H1 (cell line): ENCODE results near the gene GLP1R. TPM values are rescaled to one million over a fixed set of nuclear protein-coding genes. Genes with fewer than 3 reads are reported as not detected.

Experiments
- CTCF ChIA-PET: fragments of 300-600 bp; sonication (Branson Sonifier 250); formaldehyde crosslinking; loops from one replicate; lab custom pipeline; 2021; ENCODE audit not compliant: partially characterized antibody; lab: Charles Lee
- POLR2A ChIA-PET: fragments of 300-600 bp; sonication (Branson Sonifier 250); formaldehyde crosslinking; loops from one replicate; lab custom pipeline; 2021; ENCODE audit warnings: inconsistent platforms; ENCODE audit not compliant: partially characterized antibody; lab: Charles Lee
- DNase-seq, 2 experiments: peaks; one replicate each; pipeline versions ENCODE4 v3.0.0 to v3.0.0-alpha.2; 2010 to 2022; ENCODE audit warnings: low spot score in 2 of 2, low read depth in 1 of 2, mixed read lengths in 1 of 2
- FAIRE-seq: peaks from 2 replicates; lab custom pipeline; 2011; peaks lifted over from hg19 to GRCh38; lab: Jason Lieb, UNC
- H2AFZ ChIP-seq: 2 replicates; pipeline ENCODE4 v1.8.1; 2012; ENCODE audit warnings: low read length, inconsistent platforms
- H2AK5ac ChIP-seq: 2 replicates; pipeline ENCODE4 v1.6.1; 2013; ENCODE audit warnings: low read depth, low read length
- H2BK120ac ChIP-seq: replicated peaks from 2 replicates; pipeline ENCODE3; 2013; ENCODE audit warnings: low read depth, low read length, inconsistent platforms
- H2BK12ac ChIP-seq: 2 replicates; pipeline ENCODE4 v1.6.1; 2013; ENCODE audit warnings: low read depth, low read length
- H2BK15ac ChIP-seq: 2 replicates; pipeline ENCODE4 v1.6.1; 2013; ENCODE audit warnings: low read length
- H2BK20ac ChIP-seq: 2 replicates; pipeline ENCODE4 v1.6.1; 2013; ENCODE audit warnings: low read length
- H2BK5ac ChIP-seq: 2 replicates; pipeline ENCODE4 v1.6.1; 2013; ENCODE audit warnings: low read depth, low read length
- H3K14ac ChIP-seq: 2 replicates; pipeline ENCODE4 v1.6.1; 2013; ENCODE audit warnings: inconsistent platforms; ENCODE audit not compliant: insufficient read length
- H3K18ac ChIP-seq: 2 replicates; pipeline ENCODE4 v1.6.1; 2013; ENCODE audit warnings: low read length; ENCODE audit errors: extremely low read depth
- H3K23ac ChIP-seq: 2 replicates; pipeline ENCODE4 v1.6.1; 2013; ENCODE audit warnings: inconsistent platforms; ENCODE audit not compliant: insufficient read length
- H3K23me2 ChIP-seq: 2 replicates; pipeline ENCODE4 v1.6.1; 2013; ENCODE audit warnings: low read depth, low read length
- H3K27ac ChIP-seq: 2 replicates; pipeline ENCODE4 v1.6.1; 2011; ENCODE audit warnings: low read depth, low read length, inconsistent platforms
- H3K27me3 ChIP-seq, 4 experiments: replicated peaks in 1 of 4; 1 replicate in 1 of 4; 2 replicates in 3 of 4; pipeline versions ENCODE4 v1.6.1 to v1.8.1; 2011 to 2013; ENCODE audit warnings: low read length in 3 of 4, mild to moderate bottlenecking in 3 of 4, inconsistent platforms in 2 of 4, mixed read lengths in 2 of 4, moderate library complexity in 1 of 4; ENCODE audit not compliant: control insufficient read depth in 3 of 4, insufficient read depth in 3 of 4; ENCODE audit errors: extremely low read depth in 1 of 4
- H3K36me3 ChIP-seq, 4 experiments: 2 replicates each; pipeline versions ENCODE4 v1.6.1 to v1.8.1; 2011 to 2013; ENCODE audit warnings: mild to moderate bottlenecking in 4 of 4, low read length in 3 of 4, moderate library complexity in 2 of 4, control low read depth in 1 of 4, inconsistent platforms in 1 of 4; ENCODE audit not compliant: insufficient read depth in 4 of 4, control insufficient read depth in 2 of 4
- H3K4ac ChIP-seq: replicated peaks from 2 replicates; pipeline ENCODE3; 2013; ENCODE audit warnings: low read length, low read depth, mixed read lengths, inconsistent platforms; ENCODE audit not compliant: insufficient read length
- H3K4me1 ChIP-seq, 4 experiments: replicated peaks in 1 of 4; 1 replicate in 1 of 4; 2 replicates in 3 of 4; pipeline versions ENCODE4 v1.6.1 to v1.8.1; 2011 to 2013; ENCODE audit warnings: low read length in 3 of 4, inconsistent platforms in 2 of 4, mixed read lengths in 1 of 4; ENCODE audit not compliant: insufficient read depth in 4 of 4, control insufficient read depth in 3 of 4
- H3K4me2 ChIP-seq, 2 experiments: 2 replicates each; pipeline versions ENCODE4 v1.6.1 to v1.8.1; 2011 to 2013; ENCODE audit warnings: low read depth in 2 of 2, low read length in 2 of 2, control low read depth in 1 of 2, inconsistent platforms in 1 of 2, mild to moderate bottlenecking in 1 of 2; ENCODE audit not compliant: insufficient read depth in 1 of 2
- H3K4me3 ChIP-seq, 4 experiments: fragments of 200-600, 300-600 bp in 1 of 4; sonication (generic), shearing (Covaris generic), sonication (Bioruptor Twin) in 1 of 4; 2 replicates each; pipeline versions ENCODE4 v1.5.1 to v1.8.1; 2011 to 2016; ENCODE audit warnings: low read length in 4 of 4, low read depth in 3 of 4, control low read depth in 2 of 4, inconsistent platforms in 2 of 4, mild to moderate bottlenecking in 2 of 4, mixed read lengths in 1 of 4, moderate library complexity in 1 of 4; ENCODE audit not compliant: insufficient read depth in 2 of 4; ENCODE audit errors: extremely low read depth in 1 of 4
- H3K56ac ChIP-seq: replicated peaks from 2 replicates; pipeline ENCODE3; 2013; ENCODE audit warnings: low read depth, mild to moderate bottlenecking, mixed read lengths, low read length, inconsistent platforms; ENCODE audit not compliant: insufficient read length
- H3K79me1 ChIP-seq: 2 replicates; pipeline ENCODE4 v1.6.1; 2013; ENCODE audit warnings: low read depth, low read length, control low read depth
- H3K79me2 ChIP-seq, 2 experiments: 2 replicates each; pipeline versions ENCODE4 v1.6.1 to v1.8.1; 2012 to 2013; ENCODE audit warnings: low read length in 2 of 2, mild to moderate bottlenecking in 2 of 2, inconsistent platforms in 1 of 2; ENCODE audit not compliant: insufficient read depth in 2 of 2, control insufficient read depth in 1 of 2
- H3K9ac ChIP-seq, 4 experiments: replicated peaks in 1 of 4; 1 replicate in 1 of 4; 2 replicates in 3 of 4; pipeline versions ENCODE4 v1.6.1 to v1.8.1; 2011 to 2013; ENCODE audit warnings: low read depth in 3 of 4, low read length in 3 of 4, control low read depth in 2 of 4, mild to moderate bottlenecking in 2 of 4, moderate library complexity in 2 of 4, inconsistent platforms in 1 of 4; ENCODE audit errors: extremely low read depth in 1 of 4
- H3K9me3 ChIP-seq, 2 experiments: 2 replicates each; pipeline versions ENCODE4 v1.6.1 to v1.8.1; 2012 to 2013; ENCODE audit warnings: mild to moderate bottlenecking in 2 of 2, moderate library complexity in 2 of 2, control low read depth in 1 of 2, inconsistent platforms in 1 of 2, low read depth in 1 of 2, low read length in 1 of 2, mixed read lengths in 1 of 2; ENCODE audit not compliant: insufficient read depth in 2 of 2
- H4K20me1 ChIP-seq, 2 experiments: replicated peaks in 1 of 2; 2 replicates each; pipeline versions ENCODE3 to v1.8.1; 2011 to 2013; ENCODE audit warnings: inconsistent platforms in 2 of 2, low read length in 2 of 2, mild to moderate bottlenecking in 1 of 2; ENCODE audit not compliant: insufficient read depth in 2 of 2, control insufficient read depth in 1 of 2
- H4K5ac ChIP-seq: 2 replicates; pipeline ENCODE4 v1.6.1; 2013; ENCODE audit warnings: low read length, low read depth, mixed read lengths, inconsistent platforms; ENCODE audit not compliant: insufficient read length
- H4K8ac ChIP-seq: 2 replicates; pipeline ENCODE4 v1.8.0; 2013; ENCODE audit warnings: mild to moderate bottlenecking, moderate library complexity, low read length, inconsistent platforms; ENCODE audit not compliant: insufficient read depth; ENCODE audit errors: extremely low read depth
- H4K91ac ChIP-seq: replicated peaks from 2 replicates; pipeline ENCODE3; 2013; ENCODE audit warnings: low read length, mixed read lengths, inconsistent platforms; ENCODE audit not compliant: insufficient read length
- BRCA1 ChIP-seq: IDR thresholded peaks from 2 replicates; pipeline ENCODE4 v1.6.1; 2012; ENCODE audit warnings: low read depth, low read length, improper control_type of control experiment
- CEBPB ChIP-seq: IDR thresholded peaks from 2 replicates; pipeline ENCODE4 v1.6.1; 2012; ENCODE audit warnings: low read depth, low read length
- CREB1 ChIP-seq: IDR thresholded peaks from 2 replicates; pipeline ENCODE4 v1.6.1; 2012; ENCODE audit warnings: inconsistent platforms
- EZH2 ChIP-seq: fragments of 200-600 bp; sonication (generic); IDR thresholded peaks from 2 replicates; pipeline ENCODE4 v1.7.1; 2012; ENCODE audit warnings: low read depth, mild to moderate bottlenecking, moderate library complexity, low read length, inconsistent platforms; ENCODE audit not compliant: severe bottlenecking
- JUND ChIP-seq: IDR thresholded peaks from 2 replicates; pipeline ENCODE4 v1.6.1; 2011; ENCODE audit warnings: mild to moderate bottlenecking, improper control_type of control experiment, low read length
- KDM4A ChIP-seq: IDR thresholded peaks from one replicate; pipeline ENCODE4 v1.7.1; 2012; ENCODE audit warnings: low read depth, mild to moderate bottlenecking, moderate library complexity, low read length, inconsistent platforms; ENCODE audit not compliant: severe bottlenecking
- KDM5A ChIP-seq: fragments of 200-600 bp; IDR thresholded peaks from 2 replicates; pipeline ENCODE4 v1.7.1; 2012; ENCODE audit warnings: mild to moderate bottlenecking, low read length, inconsistent platforms, mixed read lengths
- POLR2AphosphoS5 ChIP-seq: IDR thresholded peaks from 2 replicates; pipeline ENCODE4 v1.6.1; 2011; ENCODE audit warnings: low read depth, low read length
- SAP30 ChIP-seq: fragments of 300-600 bp; sonication (generic); IDR thresholded peaks from 2 replicates; pipeline ENCODE4 v1.7.1; 2012; ENCODE audit warnings: low read length, moderate library complexity, mild to moderate bottlenecking, inconsistent platforms; ENCODE audit not compliant: insufficient read depth, insufficient replicate concordance
- TCF12 ChIP-seq: IDR thresholded peaks from 2 replicates; pipeline ENCODE4 v1.6.1; 2011; ENCODE audit warnings: low read depth, mild to moderate bottlenecking, low read length
- WGBS, 2 experiments: shearing (Covaris generic) in 1 of 2; methylation state at CpG; one replicate each; pipeline versions ENCODE4 v1.1.6 to v1.1.7; 2013 to 2015; ENCODE audit warnings: low lambda C conversion rate in 2 of 2, mixed read lengths in 2 of 2, inconsistent platforms in 1 of 2, low coverage in 1 of 2, missing lambda C conversion rate in 1 of 2; ENCODE audit not compliant: insufficient replicate concordance in 2 of 2, insufficient coverage in 1 of 2, insufficient read length in 1 of 2; ENCODE audit errors: extremely low coverage in 1 of 2, missing lambda C conversion rate in 1 of 2; 5-methylcytosine and 5-hydroxymethylcytosine counted together
- polyA plus RNA-seq, 7 experiments: library from polyadenylated mRNA; depleted of rRNA in 3 of 7; stranded (reverse) in 5 of 7; unstranded in 2 of 7; fragments of >200 nt in 5 of 7; fragments of 200-250 nt in 2 of 7; gene quantifications; 1 replicate in 5 of 7; 2 replicates in 1 of 7; 4 replicates in 1 of 7; pipeline versions ENCODE4 v1.2.1 to v1.2.3, GENCODE V29; 2011 to 2013; ENCODE audit warnings: missing spikeins in 2 of 7, mixed read lengths in 2 of 7
- total RNA-seq: library from RNA; stranded (reverse); fragmentation: NEBNext Ultra II Directional; extraction: Animal tissue kit (Norgen Biotek cat#: 25700); gene quantifications from 2 replicates; pipeline ENCODE4 v1.2.1, GENCODE V29; 2021

Gene GLP1R
- total and polyA plus RNA-seq, 2 of the 8 experiments (the other 6 are each of a cell fraction or from before 2014, with no cell fraction given) = 2.6 to 2.7 TPM

- H3K36me3 ChIP-seq = no peaks in the 10 kb centered on the region
- no peak overlapping the region for H3K9ac ChIP-seq
- no peak overlapping the region for H3K18ac ChIP-seq
- no peak overlapping the region for H2BK5ac ChIP-seq
- H3K79me2 ChIP-seq = no peaks in the 10 kb centered on the region
- H2AFZ ChIP-seq = no peak overlapping the region
- no peak overlapping the region for H3K4ac ChIP-seq
- H4K91ac ChIP-seq = no peak overlapping the region
- 0 out of 2 replicates have a peak overlapping the region, but pooled peaks have one; percentile 72 for H2BK20ac ChIP-seq
- H3K27ac ChIP-seq = no peak overlapping the region
- peaks cover 3 to 9% of the 10 kb centered on the region in 2 experiments for H4K20me1 ChIP-seq
- H3K23ac ChIP-seq = no peak overlapping the region
- H3K4me1 ChIP-seq = peaks cover 0 to 18% (median 5%) of the 10 kb centered on the region in 4 experiments; a peak in 6 of 7 replicates
- no peak overlapping the region for H4K5ac ChIP-seq
- H3K23me2 ChIP-seq = peaks cover 10% of the 10 kb centered on the region; the same call in 1 of the 2 replicates
- H3K4me2 ChIP-seq = no peak overlapping the region
- H3K56ac ChIP-seq = no peak overlapping the region
- DNase-seq (no peak), FAIRE-seq (no peak)
- no peak overlapping the region for H2AK5ac ChIP-seq
- WGBS, 2 experiments = 86% methylated on average over 4 of the region's 4 CpGs; no CpG with 5 or more reads in 1 of the 2 experiments
- H4K8ac ChIP-seq = no peak overlapping the region; the same call in 1 of the 2 replicates
- H2BK120ac ChIP-seq = no peak overlapping the region
- H3K27me3 ChIP-seq = peaks cover 3 to 39% (median 33%) of the 10 kb centered on the region in 4 experiments
- no peak overlapping the region for H3K4me3 ChIP-seq
- no peaks in the 10 kb centered on the region for H3K9me3 ChIP-seq
- 0 out of 2 replicates have a peak, but pooled peaks cover 2% of the 10 kb centered on the region for H3K79me1 ChIP-seq
- H3K14ac ChIP-seq = no peak overlapping the region
- no peak overlapping the region; the same call in 1 of the 2 replicates for H2BK15ac ChIP-seq
- ChIA-PET CTCF (interaction anchor here (0.6 to 2.5 kb wide), 9 partner anchors 7 to 141 kb away, joined by 3 to 14 read pairs (median 4); no protein-coding TSS in a partner anchor), POLR2A (interaction anchor here (1.1 kb wide), 1 partner anchor 37 kb away, joined by 3 read pairs; no protein-coding TSS in a partner anchor)
- H2BK12ac ChIP-seq = no peak overlapping the region
- TF ChIP-seq SAP30 (no peak), EZH2 (no peak), CREB1 (no peak), KDM4A (no peak), POLR2AphosphoS5 (no peak), JUND (no peak), CEBPB (no peak), BRCA1 (no peak), KDM5A (no peak), TCF12 (no peak)
Observed at GRCh38 chr6:39051399-39052122, 3.0 kb downstream of the GLP1R start.
